IMR-90 (cell line): ENCODE measurements around the gene GMEB2. TPM values are rescaled to one million over a fixed set of nuclear protein-coding genes. Genes with fewer than 3 reads are reported as not detected.

Experiments used
- ATAC-seq: fragments of 200-7000 bp; cut with Tn5 transposase; 2 replicates; pipeline ENCODE4 v1.9.1; 2020; ENCODE audit warnings: low read depth, mild to moderate bottlenecking, moderate library complexity
- BruUV-seq: library from RNA; stranded (reverse); fragments of 400-500 nt; replicated peaks from 2 replicates; lab custom pipeline; 2021; lab: Mats Ljungman, UMichigan
- CTCF ChIA-PET: fragments of 300-600 bp; formaldehyde crosslinking; extraction: SDS; loops from one replicate; lab custom pipeline; 2021; ENCODE audit warnings: antibody characterized with exemption; lab: Yijun Ruan, JAX
- POLR2A ChIA-PET: fragments of 300-600 bp; sonication (Branson Sonifier 250); formaldehyde crosslinking; loops from one replicate; lab custom pipeline; 2022; ENCODE audit warnings: antibody characterized with exemption; ENCODE audit not compliant: unreplicated experiment; lab: Charles Lee
- DNase-seq: peaks from one replicate; pipeline ENCODE4 v3.0.0; 2013
- H2AFZ ChIP-seq: replicated peaks from 2 replicates; pipeline ENCODE3; 2013; ENCODE audit warnings: low read length, mild to moderate bottlenecking; ENCODE audit not compliant: poor library complexity
- H2AK5ac ChIP-seq: 2 replicates; pipeline ENCODE4 v1.6.1; 2013; ENCODE audit warnings: low read depth, low read length, inconsistent platforms
- H2AK9ac ChIP-seq: replicated peaks from 2 replicates; pipeline ENCODE3; 2013; ENCODE audit warnings: mild to moderate bottlenecking, low read depth, low read length, moderate library complexity; ENCODE audit not compliant: poor library complexity
- H2BK120ac ChIP-seq: 2 replicates; pipeline ENCODE4 v1.6.1; 2013; ENCODE audit warnings: low read depth, low read length, inconsistent platforms
- H2BK15ac ChIP-seq: 3 replicates; pipeline ENCODE4 v1.6.1; 2013; ENCODE audit warnings: low read depth, low read length, inconsistent platforms
- H2BK20ac ChIP-seq: 2 replicates; pipeline ENCODE4 v1.6.1; 2013; ENCODE audit warnings: low read depth, mild to moderate bottlenecking, inconsistent platforms, low read length, moderate library complexity
- H2BK5ac ChIP-seq: 2 replicates; pipeline ENCODE4 v1.6.1; 2013; ENCODE audit warnings: mild to moderate bottlenecking, low read depth, low read length, inconsistent platforms; ENCODE audit not compliant: poor library complexity, severe bottlenecking
- H3K14ac ChIP-seq: replicated peaks from 2 replicates; pipeline ENCODE4 v1.6.1; 2013; ENCODE audit warnings: low read depth, low read length, inconsistent platforms
- H3K18ac ChIP-seq: 2 replicates; pipeline ENCODE4 v1.6.1; 2013; ENCODE audit warnings: low read depth, low read length, control low read depth
- H3K23ac ChIP-seq: 2 replicates; pipeline ENCODE4 v1.6.1; 2013; ENCODE audit warnings: low read depth, low read length, inconsistent platforms
- H3K27ac ChIP-seq: 2 replicates; pipeline ENCODE4 v1.5.1; 2013; ENCODE audit warnings: mild to moderate bottlenecking, control low read depth, low read length; ENCODE audit not compliant: insufficient read depth
- H3K27me3 ChIP-seq: 2 replicates; pipeline ENCODE4 v1.6.1; 2013; ENCODE audit warnings: low read length; ENCODE audit not compliant: control insufficient read depth, insufficient read depth
- H3K36me3 ChIP-seq: 2 replicates; pipeline ENCODE4 v1.6.1; 2013; ENCODE audit warnings: low read length, mixed read lengths; ENCODE audit not compliant: control insufficient read depth, insufficient read depth
- H3K4ac ChIP-seq: 2 replicates; pipeline ENCODE4 v1.6.1; 2013; ENCODE audit warnings: low read depth, low read length, inconsistent platforms
- H3K4me1 ChIP-seq: 2 replicates; pipeline ENCODE4 v1.6.1; 2013; ENCODE audit warnings: low read length, mixed read lengths; ENCODE audit not compliant: control insufficient read depth, insufficient read depth
- H3K4me2 ChIP-seq: 2 replicates; pipeline ENCODE4 v1.6.1; 2013; ENCODE audit warnings: low read depth, mild to moderate bottlenecking, control low read depth, low read length, moderate library complexity
- H3K4me3 ChIP-seq: 2 replicates; pipeline ENCODE4 v1.5.1; 2013; ENCODE audit warnings: low read depth, mild to moderate bottlenecking, control low read depth, low read length, moderate library complexity; ENCODE audit not compliant: insufficient read depth
- H3K56ac ChIP-seq: 2 replicates; pipeline ENCODE4 v1.6.1; 2013; ENCODE audit warnings: low read length, inconsistent platforms; ENCODE audit not compliant: insufficient read depth; ENCODE audit errors: extremely low read depth
- H3K79me1 ChIP-seq, 2 experiments: 2 replicates each; pipeline ENCODE4 v1.6.1; 2013; ENCODE audit warnings: low read length in 2 of 2, inconsistent platforms in 1 of 2, low read depth in 1 of 2
- H3K9ac ChIP-seq: 2 replicates; pipeline ENCODE4 v1.6.1; 2013; ENCODE audit warnings: low read depth, low read length, control low read depth
- H3K9me1 ChIP-seq: 2 replicates; pipeline ENCODE4 v1.6.1; 2013; ENCODE audit warnings: low read length, inconsistent platforms; ENCODE audit not compliant: insufficient read depth
- H3K9me3 ChIP-seq: 2 replicates; pipeline ENCODE4 v1.6.1; 2013; ENCODE audit warnings: low read length; ENCODE audit not compliant: control insufficient read depth, insufficient read depth
- H4K20me1 ChIP-seq: 2 replicates; pipeline ENCODE4 v1.6.1; 2013; ENCODE audit warnings: low read length, inconsistent platforms; ENCODE audit not compliant: insufficient read depth
- H4K5ac ChIP-seq: 2 replicates; pipeline ENCODE4 v1.6.1; 2013; ENCODE audit warnings: mild to moderate bottlenecking, low read depth, low read length, control low read depth
- H4K8ac ChIP-seq, 2 experiments: 2 replicates each; pipeline ENCODE4 v1.6.1; 2013; ENCODE audit warnings: low read depth in 2 of 2, low read length in 2 of 2, control low read depth in 1 of 2, inconsistent platforms in 1 of 2
- H4K91ac ChIP-seq: 2 replicates; pipeline ENCODE4 v1.6.1; 2013; ENCODE audit warnings: low read depth, low read length, inconsistent platforms; ENCODE audit not compliant: insufficient read depth
- CEBPB ChIP-seq: IDR thresholded peaks from 2 replicates; pipeline ENCODE4 v1.6.1; 2012; ENCODE audit warnings: low read depth, low read length, improper control_type of control experiment
- FOS ChIP-seq: fragments of 150-350 bp; IDR thresholded peaks from 2 replicates; pipeline ENCODE4 v1.6.1; 2016; ENCODE audit warnings: low read depth, low read length
- MAFK ChIP-seq: IDR thresholded peaks from 2 replicates; pipeline ENCODE4 v1.6.1; 2012; ENCODE audit warnings: low read depth, low read length, improper control_type of control experiment
- MAZ ChIP-seq: IDR thresholded peaks from 2 replicates; pipeline ENCODE4 v1.6.1; 2012; ENCODE audit warnings: low read depth, mild to moderate bottlenecking, low read length, improper control_type of control experiment, moderate library complexity, borderline replicate concordance
- MXI1 ChIP-seq: IDR thresholded peaks from 2 replicates; pipeline ENCODE4 v1.6.1; 2012; ENCODE audit warnings: low read depth, mild to moderate bottlenecking, low read length, moderate library complexity, borderline replicate concordance
- NFE2L2 ChIP-seq: fragments of 150-350 bp; IDR thresholded peaks from 2 replicates; pipeline ENCODE4 v1.6.1; 2016; ENCODE audit warnings: low read depth, mild to moderate bottlenecking, low read length
- POLR2A ChIP-seq: IDR thresholded peaks from 2 replicates; pipeline ENCODE4 v1.6.1; 2012; ENCODE audit warnings: mild to moderate bottlenecking, low read depth, low read length
- RAD21 ChIP-seq: IDR thresholded peaks from 2 replicates; pipeline ENCODE4 v1.6.1; 2012; ENCODE audit warnings: low read length, improper control_type of control experiment
- RCOR1 ChIP-seq: IDR thresholded peaks from 2 replicates; pipeline ENCODE4 v1.6.1; 2012; ENCODE audit warnings: mild to moderate bottlenecking, low read length, improper control_type of control experiment; ENCODE audit not compliant: insufficient replicate concordance
- RFX5 ChIP-seq: IDR thresholded peaks from 2 replicates; pipeline ENCODE4 v1.8.0; 2012; ENCODE audit warnings: low read depth, mild to moderate bottlenecking, low read length, moderate library complexity
- SMC3 ChIP-seq: fragments of 150-350 bp; IDR thresholded peaks from 2 replicates; pipeline ENCODE4 v1.6.1; 2016; ENCODE audit warnings: low read depth, mild to moderate bottlenecking, antibody characterized with exemption, low read length, moderate library complexity
- WGBS, 2 experiments: methylation state at CpG; one replicate each; pipeline versions ENCODE4 v1.1.5 to v1.1.7; 2013; ENCODE audit warnings: missing lambda C conversion rate in 2 of 2; ENCODE audit not compliant: insufficient read length in 1 of 2; ENCODE audit errors: extremely low coverage in 2 of 2; 5-methylcytosine and 5-hydroxymethylcytosine counted together
- dilution Hi-C: fragments of 300-500 bp; cut with HindIII; formaldehyde crosslinking; loops from one replicate; pipeline ENCODE4 v1.14.3; 2018; ENCODE audit warnings: low sequenced_read_pairs; ENCODE audit not compliant: unreplicated experiment
- in situ Hi-C: fragments of 300-500 bp; cut with MboI; formaldehyde crosslinking; loops from 3 replicates; pipeline ENCODE4 v1.14.3; 2019; ENCODE audit warnings: low sequenced_read_pairs, inconsistent platforms, mixed read lengths
- intact Hi-C: fragments of 100-400 bp; cut with micrococcal nuclease; formaldehyde crosslinking; loops from 2 replicates; pipeline ENCODE4 v1.10.0; 2022
- polyA plus RNA-seq, 3 experiments: library from polyadenylated mRNA; depleted of rRNA; stranded (reverse); fragments of >200 nt; gene quantifications; 2 replicates each; pipeline ENCODE4 v1.2.3, GENCODE V29; 2012; ENCODE audit warnings: low replicate concordance in 1 of 3
- total RNA-seq: library from RNA; depleted of rRNA; stranded (reverse); fragments of >200 nt; gene quantifications from 2 replicates; pipeline ENCODE4 v1.2.3, GENCODE V29; 2012
- TF ChIP-seq, protein P1 (sequence below): fragments of 150-350 bp; IDR thresholded peaks from 2 replicates; pipeline ENCODE4 v1.6.1; 2016; ENCODE audit warnings: low read depth, mild to moderate bottlenecking, low read length, moderate library complexity, borderline replicate concordance
- TF ChIP-seq, protein P2 (sequence below): fragments of 150-350 bp; IDR thresholded peaks from 2 replicates; pipeline ENCODE4 v1.6.1; 2017; ENCODE audit warnings: mild to moderate bottlenecking, antibody characterized with exemption, low read length, low read depth

The GMEB2 gene
- total and polyA plus RNA-seq, 2 of the 4 experiments (the other 2 are of a cell fraction): 5.0 to 10.0 TPM

DNA sequence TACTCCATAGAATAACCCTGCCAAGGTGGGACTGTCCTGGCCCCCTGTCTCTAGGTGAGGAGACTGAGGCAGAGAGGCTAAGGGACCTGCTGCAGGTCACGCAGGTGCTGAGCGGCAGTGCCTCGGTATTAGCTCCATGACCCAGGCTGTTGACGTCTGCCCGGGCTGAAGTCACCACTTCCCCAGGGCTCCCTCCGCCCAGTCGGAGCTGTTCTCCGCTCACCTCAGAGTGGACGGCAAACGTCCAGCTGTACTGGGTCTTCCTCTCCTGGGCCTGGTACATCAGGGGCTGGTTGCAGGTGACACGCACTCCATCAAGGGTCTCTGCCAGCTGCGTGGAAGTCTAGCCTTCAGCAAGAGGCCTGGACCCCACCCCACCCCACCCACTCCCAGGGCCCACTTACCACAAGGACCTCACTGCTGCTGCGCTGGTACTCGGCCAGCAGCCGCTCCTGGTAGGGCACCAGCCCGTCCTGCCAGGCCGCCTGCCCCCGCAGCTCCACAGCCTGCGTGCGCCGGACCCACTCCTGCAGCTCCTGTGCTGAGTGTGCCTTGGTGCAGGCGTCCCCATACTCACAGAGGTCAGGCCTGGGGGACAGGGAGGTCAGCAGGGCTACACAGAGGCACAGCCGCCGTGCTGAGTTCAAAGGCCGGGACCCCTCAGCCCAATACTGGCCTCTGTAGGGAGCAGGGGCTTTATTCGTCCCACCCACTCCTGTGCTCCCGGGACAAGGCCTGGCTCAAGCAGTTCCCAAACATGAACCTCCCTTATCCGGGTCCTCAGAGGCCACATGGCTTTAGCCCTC lies 56.4 kb downstream of the GMEB2 start:
- Histone ChIP-seq H4K8ac (no peak overlapping the region), H2BK20ac (no peak overlapping the region), H3K56ac (no peak overlapping the region), H4K5ac (no peak overlapping the region), H3K36me3 (peaks cover 24% of the 10 kb centered on the region), H2AK9ac (no peak overlapping the region), H3K27me3 (no peaks in the 10 kb centered on the region), H2AFZ (peak overlapping the region; percentile 21), H3K4me2 (no peak overlapping the region), H2BK5ac (no peak overlapping the region), H3K4me3 (no peak overlapping the region), H3K9ac (no peak overlapping the region), H3K23ac (no peak overlapping the region), H4K91ac (no peak overlapping the region), H3K79me1 (peaks cover 4 to 13% of the 10 kb centered on the region in 2 experiments), H2BK120ac (no peak overlapping the region), H3K9me3 (no peaks in the 10 kb centered on the region), H2BK15ac (no peak overlapping the region), H3K9me1 (peaks cover 3% of the 10 kb centered on the region; the same call in 1 of the 2 replicates), H3K14ac (no peak overlapping the region), H3K4me1 (peaks cover 10% of the 10 kb centered on the region), H3K4ac (no peak overlapping the region), H4K20me1 (no peaks in the 10 kb centered on the region), H3K27ac (no peak overlapping the region), H2AK5ac (no peak overlapping the region), H3K18ac (no peak overlapping the region)
- 100% methylated on average over 5 of the region's 28 CpGs; no CpG with 5 or more reads in 1 of the 2 experiments for WGBS, 2 experiments
- TF ChIP-seq POLR2A: no peak
- TF ChIP-seq, protein P1, sequence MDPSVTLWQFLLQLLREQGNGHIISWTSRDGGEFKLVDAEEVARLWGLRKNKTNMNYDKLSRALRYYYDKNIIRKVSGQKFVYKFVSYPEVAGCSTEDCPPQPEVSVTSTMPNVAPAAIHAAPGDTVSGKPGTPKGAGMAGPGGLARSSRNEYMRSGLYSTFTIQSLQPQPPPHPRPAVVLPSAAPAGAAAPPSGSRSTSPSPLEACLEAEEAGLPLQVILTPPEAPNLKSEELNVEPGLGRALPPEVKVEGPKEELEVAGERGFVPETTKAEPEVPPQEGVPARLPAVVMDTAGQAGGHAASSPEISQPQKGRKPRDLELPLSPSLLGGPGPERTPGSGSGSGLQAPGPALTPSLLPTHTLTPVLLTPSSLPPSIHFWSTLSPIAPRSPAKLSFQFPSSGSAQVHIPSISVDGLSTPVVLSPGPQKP: no peak
- TF ChIP-seq MXI1: no peak
- no peak for TF ChIP-seq MAZ
- no peak for TF ChIP-seq SMC3
- TF ChIP-seq RCOR1: no peak
- TF ChIP-seq RFX5: no peak
- no peak for TF ChIP-seq MAFK
- no peak for TF ChIP-seq NFE2L2
- TF ChIP-seq, protein P2, sequence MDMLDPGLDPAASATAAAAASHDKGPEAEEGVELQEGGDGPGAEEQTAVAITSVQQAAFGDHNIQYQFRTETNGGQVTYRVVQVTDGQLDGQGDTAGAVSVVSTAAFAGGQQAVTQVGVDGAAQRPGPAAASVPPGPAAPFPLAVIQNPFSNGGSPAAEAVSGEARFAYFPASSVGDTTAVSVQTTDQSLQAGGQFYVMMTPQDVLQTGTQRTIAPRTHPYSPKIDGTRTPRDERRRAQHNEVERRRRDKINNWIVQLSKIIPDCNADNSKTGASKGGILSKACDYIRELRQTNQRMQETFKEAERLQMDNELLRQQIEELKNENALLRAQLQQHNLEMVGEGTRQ: no peak
- no peak for TF ChIP-seq CEBPB
- no peak for TF ChIP-seq FOS
- no peak for TF ChIP-seq RAD21
- no TSS peak for BruUV-seq
- dilution Hi-C loops: no loop called here
- CTCF ChIA-PET: no interaction called here
- no peak for ATAC-seq
- intact Hi-C loops: no loop called here
- DNase-seq: no peak
- in situ Hi-C loops: no loop called here
- POLR2A ChIA-PET: no interaction called here
